Endothelial cell of umbilical vein (primary cell): ENCODE data around the gene HNRNPL.

Source experiments
- CTCF ChIP-seq, 2 donors: IDR thresholded peaks; 1 replicate in 1 of 2; 2 replicates in 1 of 2; pipeline ENCODE4 v1.5.1; 2011; ENCODE audit warnings: low read length in 2 of 2, mild to moderate bottlenecking in 2 of 2, moderate library complexity in 2 of 2, control low read depth in 1 of 2, inconsistent platforms in 1 of 2, low read depth in 1 of 2; ENCODE audit not compliant: insufficient read depth in 1 of 2; ENCODE audit errors: extremely low read depth in 1 of 2
- EZH2 ChIP-seq: IDR thresholded peaks from 2 replicates; pipeline ENCODE4 v1.6.1; 2012; ENCODE audit warnings: borderline replicate concordance, low read depth, mild to moderate bottlenecking, moderate library complexity, low read length, inconsistent platforms; ENCODE audit not compliant: severe bottlenecking
- MAX ChIP-seq: IDR thresholded peaks from 2 replicates; pipeline ENCODE4 v1.6.1; 2011; ENCODE audit not compliant: insufficient read depth, insufficient read length
- MYC ChIP-seq: IDR thresholded peaks from one replicate; pipeline ENCODE4 v1.6.1; 2011; ENCODE audit warnings: mild to moderate bottlenecking, low read depth, low read length
- POLR2A ChIP-seq: IDR thresholded peaks from 2 replicates; pipeline ENCODE4 v1.6.1; 2012; ENCODE audit warnings: low read depth, mild to moderate bottlenecking, control low read depth, low read length

GRCh38 chr19:38788478-38789243 lies 61.1 kb downstream of the HNRNPL start, which contains the start of gene LGALS7B:
- TF ChIP-seq POLR2A (no peak), CTCF (IDR thresholded peaks at IDR 0.05; ENCODE audit: extremely low read depth in 1 of 2, insufficient read depth in 1 of 2, low read depth in 1 of 2, low read length in 2 of 2) (no peak), MAX (no peak), MYC (no peak), EZH2 (no peak)
